CD4-positive, alpha-beta T cell (primary cell): ENCODE measurements around the gene PPP2R2B. TPM values are rescaled to one million over a fixed set of nuclear protein-coding genes. Genes with fewer than 3 reads are reported as not detected.

ENCODE experiments used
- ATAC-seq: fragments of 200-7000 bp; cut with Tn5 transposase; one replicate; pipeline ENCODE4 v1.10.0; 2022; ENCODE audit warnings: mild to moderate bottlenecking; ENCODE audit not compliant: poor library complexity
- CTCF ChIA-PET: fragments of 350-600 bp; sonication (Branson Sonifier 250); formaldehyde crosslinking; loops from one replicate; lab custom pipeline; 2021; ENCODE audit warnings: antibody characterized with exemption, inconsistent platforms; lab: Charles Lee
- POLR2A ChIA-PET: fragments of 350-600 bp; sonication (Branson Sonifier 250); formaldehyde crosslinking; loops from one replicate; lab custom pipeline; 2021; ENCODE audit warnings: antibody characterized with exemption, inconsistent platforms; lab: Charles Lee
- DNase-seq, 14 experiments: peaks; one replicate each; pipeline ENCODE4 v3.0.0-alpha.2; 2013 to 2020; ENCODE audit warnings: mixed read lengths in 2 of 14
- H3K27ac ChIP-seq, 2 donors: one replicate each; pipeline versions ENCODE4 v1.5.1 to v1.7.0; 2013; ENCODE audit warnings: low read length in 2 of 2, low read depth in 1 of 2, mild to moderate bottlenecking in 1 of 2
- H3K27me3 ChIP-seq, 2 experiments: 1 replicate in 1 of 2; 2 replicates in 1 of 2; pipeline versions ENCODE4 v1.6.1 to v1.7.0; 2013; ENCODE audit warnings: low read length in 2 of 2, control low read depth in 1 of 2, mild to moderate bottlenecking in 1 of 2, moderate library complexity in 1 of 2; ENCODE audit not compliant: insufficient read depth in 2 of 2, control insufficient read depth in 1 of 2
- H3K36me3 ChIP-seq: one replicate; pipeline ENCODE4 v1.6.1; 2013; ENCODE audit warnings: low read length, control low read depth; ENCODE audit not compliant: insufficient read depth
- H3K4me1 ChIP-seq: one replicate; pipeline ENCODE4 v1.6.1; 2013; ENCODE audit warnings: low read length, control low read depth; ENCODE audit not compliant: insufficient read depth
- H3K4me3 ChIP-seq: one replicate; pipeline ENCODE4 v1.5.1; 2013; ENCODE audit warnings: mild to moderate bottlenecking, low read length, moderate library complexity
- H3K9me3 ChIP-seq, 2 experiments: 1 replicate in 1 of 2; 2 replicates in 1 of 2; pipeline versions ENCODE4 v1.6.1 to v1.7.0; 2013; ENCODE audit warnings: low read length in 2 of 2, mild to moderate bottlenecking in 2 of 2, control low read depth in 1 of 2, moderate library complexity in 1 of 2; ENCODE audit not compliant: control insufficient read depth in 1 of 2, insufficient read depth in 1 of 2
- H3K27ac Mint-ChIP-seq: one replicate; pipeline ENCODE4 v1.8.0; 2020; ENCODE audit warnings: mixed read lengths
- H3K27me3 Mint-ChIP-seq: one replicate; pipeline ENCODE4 v1.8.0; 2021; ENCODE audit warnings: mixed read lengths
- H3K36me3 Mint-ChIP-seq: one replicate; pipeline ENCODE4 v1.8.0; 2021; ENCODE audit warnings: low read depth, mixed read lengths
- H3K4me1 Mint-ChIP-seq: one replicate; pipeline ENCODE4 v1.8.0; 2021; ENCODE audit warnings: low read depth, mixed read lengths
- H3K4me3 Mint-ChIP-seq: one replicate; pipeline ENCODE4 v1.8.0; 2020; ENCODE audit warnings: mild to moderate bottlenecking, mixed read lengths
- H3K9me3 Mint-ChIP-seq: one replicate; pipeline ENCODE4 v1.8.0; 2020; ENCODE audit warnings: mixed read lengths
- intact Hi-C, 2 experiments: fragments of 100-400 bp; cut with DNase I in 1 of 2; cut with micrococcal nuclease in 1 of 2; formaldehyde crosslinking; loops; one replicate each; pipeline versions ENCODE4 v1.15.1 to v1.9.0; 2023 to 2025; cut with DNase I, micrococcal nuclease
- total RNA-seq, 174 experiments: library from RNA in 2 of 174; stranded (reverse) in 2 of 174; gene quantifications; one replicate each; pipeline ENCODE4 v1.2.3 and lab custom pipeline; 2021 to 2026
- TF ChIP-seq, protein P1 (sequence below): fragments of 200-600 bp; IDR thresholded peaks from one replicate; pipeline ENCODE4 v1.8.0; 2022; ENCODE audit warnings: antibody characterized with exemption, mild to moderate bottlenecking

Gene PPP2R2B
- total RNA-seq, 2 experiments from 2014 or later, result 4.1 to 4.2 TPM

GRCh38 chr5:146660376-146660960 lies 218.1 kb downstream of the PPP2R2B start:
- H3K4me3 ChIP-seq, result no peak overlapping the region
- TF ChIP-seq, protein P1, sequence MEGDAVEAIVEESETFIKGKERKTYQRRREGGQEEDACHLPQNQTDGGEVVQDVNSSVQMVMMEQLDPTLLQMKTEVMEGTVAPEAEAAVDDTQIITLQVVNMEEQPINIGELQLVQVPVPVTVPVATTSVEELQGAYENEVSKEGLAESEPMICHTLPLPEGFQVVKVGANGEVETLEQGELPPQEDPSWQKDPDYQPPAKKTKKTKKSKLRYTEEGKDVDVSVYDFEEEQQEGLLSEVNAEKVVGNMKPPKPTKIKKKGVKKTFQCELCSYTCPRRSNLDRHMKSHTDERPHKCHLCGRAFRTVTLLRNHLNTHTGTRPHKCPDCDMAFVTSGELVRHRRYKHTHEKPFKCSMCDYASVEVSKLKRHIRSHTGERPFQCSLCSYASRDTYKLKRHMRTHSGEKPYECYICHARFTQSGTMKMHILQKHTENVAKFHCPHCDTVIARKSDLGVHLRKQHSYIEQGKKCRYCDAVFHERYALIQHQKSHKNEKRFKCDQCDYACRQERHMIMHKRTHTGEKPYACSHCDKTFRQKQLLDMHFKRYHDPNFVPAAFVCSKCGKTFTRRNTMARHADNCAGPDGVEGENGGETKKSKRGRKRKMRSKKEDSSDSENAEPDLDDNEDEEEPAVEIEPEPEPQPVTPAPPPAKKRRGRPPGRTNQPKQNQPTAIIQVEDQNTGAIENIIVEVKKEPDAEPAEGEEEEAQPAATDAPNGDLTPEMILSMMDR, result no peak

GRCh38 chr5:146659961-146660360 lies 218.6 kb downstream of the PPP2R2B start:
- no peaks in the 10 kb centered on the region for H3K36me3 Mint-ChIP-seq
- POLR2A ChIA-PET, result no interaction called here

More at GRCh38 chr5:146660376-146660960, 218.1 kb downstream of the PPP2R2B start:
- Histone ChIP-seq H3K27me3 (no peaks in the 10 kb centered on the region), H3K9me3 (no peaks in the 10 kb centered on the region), H3K4me1 (no peaks in the 10 kb centered on the region), H3K36me3 (no peaks in the 10 kb centered on the region), H3K27ac (no peak overlapping the region)
- ChIA-PET POLR2A (no interaction called here), CTCF (no interaction called here)
- Mint-ChIP-seq H3K4me1 (peaks cover 13% of the 10 kb centered on the region), H3K4me3 (no peak overlapping the region), H3K27me3 (no peaks in the 10 kb centered on the region), H3K36me3 (no peaks in the 10 kb centered on the region), H3K9me3 (no peaks in the 10 kb centered on the region), H3K27ac (no peak overlapping the region)
- ATAC-seq (no peak), DNase-seq (no peak)
- intact Hi-C loops, result loop anchor here in 1 of 2 experiments (5.0 kb wide), 2 partner anchors 118 to 527 kb away; no protein-coding TSS in a partner anchor

GRCh38 chr5:146656703-146657102 lies 221.9 kb downstream of the PPP2R2B start:
- no peak overlapping the region for H3K27ac Mint-ChIP-seq
- TF ChIP-seq, protein P1, result no peak
- Histone ChIP-seq H3K9me3 (no peaks in the 10 kb centered on the region), H3K36me3 (no peaks in the 10 kb centered on the region), H3K4me3 (no peak overlapping the region), H3K4me1 (no peaks in the 10 kb centered on the region), H3K27me3 (no peaks in the 10 kb centered on the region), H3K27ac (no peak overlapping the region)
- no peaks in the 10 kb centered on the region for H3K27me3 Mint-ChIP-seq
- no peak for DNase-seq
- H3K9me3 Mint-ChIP-seq, result no peaks in the 10 kb centered on the region
- intact Hi-C loops, result no loop called here
- ATAC-seq, result no peak
- POLR2A ChIA-PET, result no interaction called here
- no peaks in the 10 kb centered on the region for H3K4me1 Mint-ChIP-seq
- H3K4me3 Mint-ChIP-seq, result no peak overlapping the region
- CTCF ChIA-PET, result no interaction called here
- H3K36me3 Mint-ChIP-seq, result no peaks in the 10 kb centered on the region

More at GRCh38 chr5:146659961-146660360, 218.6 kb downstream of the PPP2R2B start:
- Histone ChIP-seq H3K4me3 (no peak overlapping the region), H3K9me3 (no peaks in the 10 kb centered on the region), H3K27me3 (no peaks in the 10 kb centered on the region), H3K27ac (no peak overlapping the region), H3K4me1 (no peaks in the 10 kb centered on the region), H3K36me3 (no peaks in the 10 kb centered on the region)
- H3K4me3 Mint-ChIP-seq, result no peak overlapping the region
- intact Hi-C loops, result loop anchor here in 1 of 2 experiments (5.0 kb wide), 2 partner anchors 118 to 527 kb away; no protein-coding TSS in a partner anchor
- no peaks in the 10 kb centered on the region for H3K9me3 Mint-ChIP-seq
- TF ChIP-seq, protein P1, result no peak
- CTCF ChIA-PET, result interaction anchor here (0.5 kb wide), 1 partner anchor 362 kb away, joined by 3 read pairs; no protein-coding TSS in a partner anchor
- peaks cover 8% of the 10 kb centered on the region for H3K4me1 Mint-ChIP-seq
- ATAC-seq, result no peak
- H3K27ac Mint-ChIP-seq, result no peak overlapping the region
- H3K27me3 Mint-ChIP-seq, result no peaks in the 10 kb centered on the region
- DNase-seq, result no peak
